LNCaP clone FGC (cell line): ENCODE results near the gene BRI3BP.

ENCODE experiments used
- DNase-seq: peaks from one replicate; pipeline ENCODE4 v3.0.0-alpha.2; 2011; ENCODE audit warnings: low read depth
- H3K4me3 ChIP-seq: 2 replicates; pipeline ENCODE4 v1.5.1; 2011; ENCODE audit warnings: mild to moderate bottlenecking, low read depth, low read length, control low read depth
- TF ChIP-seq, protein P1 (sequence below): IDR thresholded peaks from 2 replicates; pipeline ENCODE4 v1.5.1; 2012; ENCODE audit warnings: mild to moderate bottlenecking; ENCODE audit not compliant: control insufficient read depth, insufficient read depth; ENCODE audit errors: extremely low read depth

BRI3BP gene

DNA sequence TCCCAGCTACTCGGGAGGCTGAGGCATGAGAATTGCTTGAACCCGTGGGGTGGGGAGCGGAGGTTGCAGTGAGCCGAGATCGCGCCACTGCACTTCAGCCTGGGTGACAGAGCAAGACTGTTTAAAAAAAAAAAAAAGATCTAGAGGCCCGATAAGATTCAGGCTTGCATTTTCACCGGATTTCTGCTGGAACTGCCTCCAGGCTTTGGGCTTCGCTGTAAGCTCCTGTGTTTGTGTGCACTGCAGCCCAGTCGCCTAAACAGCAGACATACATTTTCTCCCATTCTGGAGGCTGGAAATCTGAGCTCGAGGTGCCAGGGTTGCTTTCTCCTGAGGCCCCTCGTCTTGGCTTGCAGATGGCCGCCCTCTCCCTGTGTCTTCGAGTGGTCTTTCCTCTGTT lies 12.2 kb downstream of the BRI3BP start:
- DNase-seq = no peak

DNA sequence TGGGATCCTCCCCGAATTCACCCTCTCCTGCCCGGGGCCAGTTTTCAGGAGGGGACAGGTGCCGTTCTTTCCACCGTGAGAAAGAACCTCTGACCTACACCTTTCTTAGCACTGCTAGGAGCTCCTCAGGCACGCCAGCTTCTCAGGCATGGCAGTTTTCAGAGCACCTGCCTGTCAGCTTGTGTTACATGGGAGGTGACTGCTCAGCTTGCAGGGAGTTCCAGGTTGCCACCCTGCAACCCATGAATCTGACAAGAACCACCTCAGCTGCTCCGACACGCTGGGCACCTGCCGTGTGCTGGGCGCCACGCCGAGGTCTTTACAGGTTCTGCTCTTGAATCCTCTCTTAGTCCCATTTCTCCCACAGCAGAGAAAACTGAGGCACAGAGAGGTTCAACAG lies 12.9 kb downstream of the BRI3BP start:
- no peak overlapping the region for H3K4me3 ChIP-seq
- DNase-seq = no peak
- TF ChIP-seq, protein P1, sequence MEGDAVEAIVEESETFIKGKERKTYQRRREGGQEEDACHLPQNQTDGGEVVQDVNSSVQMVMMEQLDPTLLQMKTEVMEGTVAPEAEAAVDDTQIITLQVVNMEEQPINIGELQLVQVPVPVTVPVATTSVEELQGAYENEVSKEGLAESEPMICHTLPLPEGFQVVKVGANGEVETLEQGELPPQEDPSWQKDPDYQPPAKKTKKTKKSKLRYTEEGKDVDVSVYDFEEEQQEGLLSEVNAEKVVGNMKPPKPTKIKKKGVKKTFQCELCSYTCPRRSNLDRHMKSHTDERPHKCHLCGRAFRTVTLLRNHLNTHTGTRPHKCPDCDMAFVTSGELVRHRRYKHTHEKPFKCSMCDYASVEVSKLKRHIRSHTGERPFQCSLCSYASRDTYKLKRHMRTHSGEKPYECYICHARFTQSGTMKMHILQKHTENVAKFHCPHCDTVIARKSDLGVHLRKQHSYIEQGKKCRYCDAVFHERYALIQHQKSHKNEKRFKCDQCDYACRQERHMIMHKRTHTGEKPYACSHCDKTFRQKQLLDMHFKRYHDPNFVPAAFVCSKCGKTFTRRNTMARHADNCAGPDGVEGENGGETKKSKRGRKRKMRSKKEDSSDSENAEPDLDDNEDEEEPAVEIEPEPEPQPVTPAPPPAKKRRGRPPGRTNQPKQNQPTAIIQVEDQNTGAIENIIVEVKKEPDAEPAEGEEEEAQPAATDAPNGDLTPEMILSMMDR = no peak

More for the DNA sequence above, 12.2 kb downstream of the BRI3BP start:
- no peak overlapping the region for H3K4me3 ChIP-seq
- TF ChIP-seq, protein P1 = no peak

DNA sequence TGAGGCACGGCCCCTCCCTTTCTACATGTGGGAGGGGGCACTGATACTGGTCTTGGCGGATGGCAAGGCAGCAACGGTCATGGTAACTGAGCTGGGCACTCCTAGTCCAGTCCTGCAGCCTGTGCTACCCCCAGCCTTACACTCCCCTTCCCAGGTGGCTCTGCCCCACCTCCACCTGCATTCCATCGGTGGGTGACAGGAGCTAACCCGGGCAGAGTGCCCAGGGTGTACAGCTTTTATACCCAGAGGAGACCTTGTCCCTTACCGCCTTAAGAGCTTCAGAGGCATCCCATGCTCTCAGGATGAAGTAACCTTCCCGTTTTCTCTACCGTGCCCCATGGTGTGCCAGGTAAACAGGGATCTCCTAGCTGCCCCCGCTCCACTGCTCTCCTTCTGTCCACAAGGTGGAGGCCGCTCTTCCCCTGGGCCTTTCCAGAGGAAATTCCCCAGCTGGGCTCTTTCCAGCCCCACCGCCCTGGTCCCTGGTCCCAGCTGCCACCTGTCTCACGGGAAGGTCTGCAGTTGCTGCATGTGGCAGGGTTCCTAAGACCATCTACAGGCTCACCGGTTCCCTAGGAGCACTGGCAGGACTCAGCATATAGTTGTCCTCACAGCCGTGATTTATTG lies 20.5 kb downstream of the BRI3BP start:
- TF ChIP-seq, protein P1 = no peak
- DNase-seq = no peak
- H3K4me3 ChIP-seq = no peak overlapping the region

DNA sequence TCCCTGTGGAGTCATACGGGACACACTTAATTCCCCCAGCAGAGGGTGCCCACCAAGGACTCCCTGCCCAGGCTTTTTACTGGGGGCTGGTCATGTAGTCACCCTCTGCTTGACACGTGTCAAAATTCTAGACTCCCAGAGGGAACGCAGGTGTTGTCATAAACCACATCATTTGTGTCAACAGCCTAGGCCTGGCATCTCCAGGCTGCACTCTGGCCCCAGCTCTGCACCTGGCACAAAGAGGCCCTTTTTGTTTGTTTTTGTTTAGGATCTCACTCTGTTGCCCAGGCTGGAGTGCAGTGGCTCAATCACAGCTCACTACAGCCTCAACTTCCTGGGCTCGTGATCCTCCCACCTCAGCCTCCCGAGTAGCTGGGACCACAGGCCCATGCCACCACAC lies 21.1 kb downstream of the BRI3BP start:
- TF ChIP-seq, protein P1 = no peak
- no peak for DNase-seq
- no peak overlapping the region for H3K4me3 ChIP-seq

DNA sequence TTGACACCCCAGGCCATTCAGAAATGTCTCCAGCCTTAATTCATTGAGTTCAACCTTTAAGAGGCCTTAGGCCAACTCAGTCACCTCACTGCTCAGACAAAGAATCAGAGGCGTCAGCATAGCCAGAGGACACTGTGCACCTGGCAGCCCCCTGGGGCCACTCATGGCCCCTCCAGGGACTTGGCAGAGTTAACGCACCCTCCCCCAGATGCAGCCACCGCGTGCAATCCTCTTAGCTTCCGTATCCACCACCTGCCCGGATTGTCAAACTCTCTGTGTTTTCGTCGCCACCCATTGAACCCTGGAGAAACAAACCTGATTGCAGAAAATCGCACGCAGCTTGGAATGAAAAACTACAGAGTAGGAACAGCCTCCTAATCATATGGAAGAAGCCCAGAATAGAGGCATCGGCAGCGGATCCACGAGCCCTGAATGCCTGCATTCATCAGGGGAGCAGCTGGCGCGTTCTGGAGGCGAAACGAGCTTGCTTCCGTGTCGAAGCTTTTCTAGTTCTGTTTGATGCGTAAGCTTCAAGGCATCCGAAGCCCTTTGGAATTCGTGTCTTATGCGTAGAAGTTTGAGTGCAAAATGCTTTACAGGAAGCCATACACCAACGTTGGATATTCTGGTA lies 22.4 kb downstream of the BRI3BP start:
- DNase-seq = no peak
- TF ChIP-seq, protein P1 = no peak
- no peak overlapping the region for H3K4me3 ChIP-seq

DNA sequence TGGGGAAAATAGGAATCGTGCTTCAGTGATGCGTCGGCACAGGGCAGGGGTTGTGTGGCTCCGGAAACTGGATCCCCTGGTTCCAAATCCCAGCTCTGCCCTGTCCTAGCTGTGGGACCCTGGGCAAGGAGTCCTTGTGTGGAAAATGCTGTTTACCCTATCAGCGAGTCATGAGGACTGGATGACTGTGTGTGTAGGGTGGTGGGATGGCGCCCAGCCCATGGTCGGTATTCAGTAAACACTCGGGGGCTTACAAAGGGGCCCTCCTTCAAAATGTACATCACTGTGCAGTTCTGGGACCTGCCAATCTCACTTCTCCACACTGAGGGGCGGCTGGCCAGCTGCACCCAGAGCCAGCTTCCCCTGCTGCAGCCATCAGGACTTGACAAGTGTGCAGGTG lies 24.4 kb downstream of the BRI3BP start:
- TF ChIP-seq, protein P1 = no peak
- H3K4me3 ChIP-seq = no peak overlapping the region
- DNase-seq = no peak

DNA sequence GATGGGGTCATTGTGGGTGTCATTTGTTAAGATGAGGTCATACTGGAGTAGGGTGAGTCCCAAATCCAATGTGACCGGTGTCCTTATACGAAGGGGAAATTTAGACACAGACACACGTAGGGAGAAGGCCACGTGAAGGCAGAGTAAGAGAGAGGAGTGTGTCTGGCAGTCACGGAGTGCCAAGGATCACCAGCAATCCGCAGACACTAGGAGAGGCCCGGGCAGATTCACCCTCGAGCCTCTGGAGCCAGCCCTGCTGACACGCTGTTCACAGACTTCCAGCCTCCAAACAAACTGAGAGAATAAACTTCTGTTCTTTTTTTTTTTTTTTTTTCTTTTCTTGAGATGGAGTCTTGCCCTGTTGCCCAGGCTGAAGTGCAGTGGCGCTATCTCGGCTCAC lies 24.9 kb downstream of the BRI3BP start:
- H3K4me3 ChIP-seq = no peak overlapping the region
- TF ChIP-seq, protein P1 = no peak
- DNase-seq = no peak
